HG03565 (cell line): Measurements from ENCODE around the gene MEX3A.
"Not testable (repeated sequence)": the region's sequence is repeated elsewhere in the genome, so short reads cannot be mapped to it uniquely, and the experiment has no call there.

ENCODE experiments used
- ATAC-seq: cut with Tn5 transposase; IDR thresholded peaks from one replicate; pipeline ENCODE4 v1.9.1; 2021; ENCODE audit warnings: mild to moderate bottlenecking, moderate library complexity; ENCODE audit not compliant: unreplicated experiment

The MEX3A gene, protein sequence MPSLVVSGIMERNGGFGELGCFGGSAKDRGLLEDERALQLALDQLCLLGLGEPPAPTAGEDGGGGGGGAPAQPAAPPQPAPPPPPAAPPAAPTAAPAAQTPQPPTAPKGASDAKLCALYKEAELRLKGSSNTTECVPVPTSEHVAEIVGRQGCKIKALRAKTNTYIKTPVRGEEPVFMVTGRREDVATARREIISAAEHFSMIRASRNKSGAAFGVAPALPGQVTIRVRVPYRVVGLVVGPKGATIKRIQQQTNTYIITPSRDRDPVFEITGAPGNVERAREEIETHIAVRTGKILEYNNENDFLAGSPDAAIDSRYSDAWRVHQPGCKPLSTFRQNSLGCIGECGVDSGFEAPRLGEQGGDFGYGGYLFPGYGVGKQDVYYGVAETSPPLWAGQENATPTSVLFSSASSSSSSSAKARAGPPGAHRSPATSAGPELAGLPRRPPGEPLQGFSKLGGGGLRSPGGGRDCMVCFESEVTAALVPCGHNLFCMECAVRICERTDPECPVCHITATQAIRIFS

DNA sequence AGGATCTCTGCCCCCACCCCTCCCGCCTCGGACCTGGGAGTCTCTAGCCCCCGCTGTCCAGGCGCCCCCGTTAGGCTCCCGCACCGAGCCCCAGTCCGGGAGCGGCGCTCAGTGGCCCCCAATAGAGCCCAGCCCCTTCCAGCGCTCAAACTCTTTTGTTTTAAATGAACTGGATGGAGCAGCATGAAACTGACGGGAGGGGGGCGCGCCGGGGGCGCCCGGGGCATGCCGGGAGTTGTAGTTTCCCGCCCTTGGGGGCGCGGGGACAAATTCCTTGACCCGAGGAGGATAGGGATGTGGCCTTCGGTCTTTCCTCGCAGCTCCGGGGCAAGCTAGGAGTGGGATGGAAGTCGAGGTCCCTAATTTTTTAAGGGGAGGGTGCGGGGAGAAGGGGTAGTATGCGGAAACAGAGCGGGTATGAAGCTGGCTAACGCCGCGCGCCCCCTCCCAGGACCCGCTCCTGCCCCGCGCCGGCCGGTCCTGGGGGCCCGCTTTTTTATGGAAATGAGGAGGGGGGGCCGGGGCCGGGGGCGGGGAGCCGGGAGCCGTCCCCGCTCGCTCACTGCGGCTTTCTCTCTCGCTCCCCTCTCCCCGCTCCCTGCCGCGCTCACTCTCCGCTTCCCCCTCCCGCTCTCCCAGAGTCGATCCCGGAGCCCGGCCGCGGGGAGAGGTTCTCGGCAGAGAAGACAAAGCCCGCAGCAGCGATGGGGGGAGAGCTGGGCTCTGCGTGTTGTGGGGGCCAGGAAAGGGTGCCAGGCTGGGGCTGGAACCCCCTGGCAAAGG is at the start of gene MEX3A:
Gene MEX3A, minus strand, starts transcription at position 157 of the 783 bp plus-strand sequence. CDS start 467 bp downstream, outside the sequence.
- ATAC-seq, result no peak

DNA sequence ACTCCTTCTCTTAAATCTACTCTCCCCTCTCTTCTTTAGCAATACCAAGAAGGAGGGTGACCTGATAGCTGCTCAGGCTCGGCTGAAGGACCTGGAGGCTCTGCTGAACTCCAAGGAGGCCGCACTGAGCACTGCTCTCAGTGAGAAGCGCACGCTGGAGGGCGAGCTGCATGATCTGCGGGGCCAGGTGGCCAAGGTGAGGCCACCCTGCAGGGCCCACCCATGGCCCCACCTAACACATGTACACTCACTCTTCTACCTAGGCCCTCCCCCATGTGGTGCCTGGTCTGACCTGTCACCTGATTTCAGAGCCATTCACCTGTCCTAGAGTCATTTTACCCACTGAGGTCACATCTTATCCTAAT is 48.3 kb upstream of the MEX3A start:
- no peak for ATAC-seq

DNA sequence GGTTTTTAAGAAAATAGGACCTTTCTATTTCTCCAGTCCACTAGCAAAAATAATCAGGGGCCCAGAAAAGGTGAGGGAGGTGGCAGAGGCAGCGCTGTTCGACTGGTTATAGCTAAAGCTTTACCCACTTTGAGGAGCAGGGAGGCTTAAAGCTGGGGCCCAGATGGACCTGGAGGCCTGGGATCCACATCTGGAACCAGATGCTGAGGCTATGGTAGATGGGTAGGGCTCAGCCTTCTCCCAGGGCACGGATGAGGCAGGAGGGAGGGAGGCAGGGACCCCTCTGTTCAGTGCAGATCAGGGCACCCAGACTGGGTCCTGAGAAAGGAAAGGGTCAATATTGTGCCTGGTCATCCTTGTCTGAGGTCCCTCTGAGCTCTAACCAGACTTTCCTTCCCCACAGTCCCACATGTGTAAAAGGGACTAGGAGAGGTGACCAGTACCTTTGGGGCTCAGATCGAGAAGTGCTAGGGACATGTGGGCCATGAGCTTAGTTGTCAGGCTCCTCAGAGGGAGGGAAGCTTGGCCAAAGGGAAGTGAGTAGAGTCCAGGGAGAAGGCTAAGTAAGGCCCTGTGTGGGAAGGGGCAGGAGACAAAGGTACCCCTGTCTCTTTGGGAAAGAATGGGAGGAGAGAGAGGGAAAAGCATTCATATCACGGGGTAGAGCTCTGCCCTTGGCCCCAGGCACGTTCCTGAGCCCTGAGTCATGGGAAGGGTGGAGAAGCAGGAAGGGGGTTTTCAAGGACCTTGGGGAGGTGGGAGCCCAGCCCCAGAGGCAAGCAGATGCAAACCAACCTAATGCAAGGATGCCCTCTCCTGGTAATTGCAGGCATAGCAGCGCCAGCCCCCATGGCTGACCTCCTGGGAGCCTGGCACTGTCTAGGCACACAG is 47.7 kb upstream of the MEX3A start:
- no peak for ATAC-seq

DNA sequence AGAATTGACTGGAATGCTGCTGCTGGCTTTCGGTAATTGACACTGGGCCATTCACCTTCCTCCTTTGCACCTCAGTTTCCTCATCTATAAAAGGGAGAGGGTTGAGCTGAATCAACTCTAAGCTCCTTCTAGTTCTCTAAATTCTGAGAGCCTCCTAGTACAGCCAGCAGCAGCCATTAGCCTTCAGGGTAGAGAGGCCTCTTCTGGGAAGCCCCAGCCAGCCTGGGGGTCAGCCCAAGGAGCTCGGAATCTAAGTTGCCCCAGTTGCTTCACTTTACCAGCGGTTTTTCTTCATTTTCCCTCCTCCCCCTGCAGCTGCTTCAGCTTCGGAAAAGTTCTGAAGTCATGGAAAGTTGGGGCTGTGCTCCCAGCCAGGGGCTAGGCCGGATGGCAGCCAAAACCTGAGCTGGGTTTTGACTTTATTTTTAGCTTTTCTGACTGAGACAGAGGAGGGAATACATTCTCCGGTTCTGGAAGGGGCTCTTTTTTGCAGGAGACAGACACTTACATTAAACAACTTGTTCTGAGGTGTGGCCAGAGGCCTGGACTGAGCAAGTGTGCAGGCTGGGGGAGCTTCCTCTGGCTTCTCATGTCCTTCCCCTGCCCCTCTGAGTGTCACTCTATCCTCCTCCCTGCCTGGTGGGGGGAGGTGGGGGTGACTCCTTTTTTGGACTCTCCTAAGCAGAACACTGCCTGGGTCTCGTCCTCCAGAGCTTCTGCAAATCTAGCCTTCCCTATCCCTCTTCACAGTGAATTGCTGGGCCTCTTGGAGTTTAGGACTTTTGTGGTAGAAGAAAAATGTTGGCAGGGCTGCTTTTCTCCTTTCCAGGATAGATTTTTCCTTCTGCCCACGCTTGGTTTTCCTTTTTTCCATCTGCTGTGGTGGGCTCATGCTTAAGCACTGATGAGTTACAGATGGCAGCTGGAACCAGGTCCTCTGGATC is 46.7 kb upstream of the MEX3A start:
- ATAC-seq, result no peak

DNA sequence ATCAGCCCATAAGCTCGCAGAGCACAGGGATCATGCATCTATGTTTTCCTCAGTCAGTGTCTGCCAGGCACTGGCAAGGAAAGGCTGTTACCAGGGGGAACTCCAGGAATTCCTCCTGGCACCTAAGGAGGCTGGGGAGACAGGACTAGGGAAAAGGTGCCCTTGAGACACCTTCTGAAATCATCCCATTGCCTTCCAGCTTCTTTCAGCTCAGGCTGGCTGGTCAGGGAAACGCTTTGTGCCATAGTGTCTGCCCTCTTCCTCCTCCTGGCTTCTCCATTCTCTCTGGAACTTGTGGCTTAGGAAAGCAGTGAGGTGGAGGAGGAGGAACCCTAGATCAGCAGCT is 46.0 kb upstream of the MEX3A start:
- no peak for ATAC-seq

DNA sequence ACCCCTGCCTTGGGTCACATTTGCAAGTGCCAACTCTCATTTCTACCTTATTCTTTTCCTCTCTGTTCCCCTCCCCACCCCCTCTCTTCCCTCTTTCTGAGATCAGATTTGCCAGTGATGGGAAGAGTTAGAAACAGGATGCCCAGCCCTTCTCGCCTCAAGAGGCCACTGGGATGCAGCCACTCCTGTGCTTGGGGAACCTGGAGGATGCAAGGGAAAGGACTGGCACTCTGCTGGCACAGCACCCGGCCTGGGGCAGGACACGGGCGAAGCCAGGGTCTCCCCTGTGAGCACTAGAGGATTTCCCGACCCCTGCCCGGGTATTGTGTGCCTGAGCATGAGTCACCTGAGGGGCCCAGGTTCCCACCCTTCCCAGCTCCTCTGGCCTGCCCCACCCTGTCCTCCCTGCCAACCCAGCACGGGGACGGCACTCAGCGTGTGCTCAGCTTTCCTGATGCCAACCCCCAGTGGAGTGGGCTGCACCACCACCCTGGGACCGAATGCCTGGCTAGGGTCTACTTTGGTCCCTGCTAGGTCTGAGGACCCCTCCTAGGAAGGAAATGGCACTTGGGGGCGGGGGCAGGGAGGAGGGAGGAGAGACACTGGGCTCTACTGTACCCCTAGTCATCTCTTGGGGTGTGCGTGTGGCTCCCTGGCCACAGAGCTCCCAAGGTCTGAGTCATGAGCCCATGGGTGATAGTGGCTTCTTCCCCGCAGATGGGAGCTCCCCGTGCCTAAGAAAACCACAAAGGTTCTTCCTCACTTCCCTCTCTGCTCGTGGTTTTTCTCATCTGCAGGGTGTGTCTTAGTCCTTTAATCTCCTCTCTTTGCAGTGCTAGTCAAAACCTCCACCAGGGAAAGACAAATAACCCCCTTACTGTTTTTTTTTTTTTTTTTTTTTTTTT is 44.6 kb upstream of the MEX3A start:
- ATAC-seq, result peak; percentile 37

DNA sequence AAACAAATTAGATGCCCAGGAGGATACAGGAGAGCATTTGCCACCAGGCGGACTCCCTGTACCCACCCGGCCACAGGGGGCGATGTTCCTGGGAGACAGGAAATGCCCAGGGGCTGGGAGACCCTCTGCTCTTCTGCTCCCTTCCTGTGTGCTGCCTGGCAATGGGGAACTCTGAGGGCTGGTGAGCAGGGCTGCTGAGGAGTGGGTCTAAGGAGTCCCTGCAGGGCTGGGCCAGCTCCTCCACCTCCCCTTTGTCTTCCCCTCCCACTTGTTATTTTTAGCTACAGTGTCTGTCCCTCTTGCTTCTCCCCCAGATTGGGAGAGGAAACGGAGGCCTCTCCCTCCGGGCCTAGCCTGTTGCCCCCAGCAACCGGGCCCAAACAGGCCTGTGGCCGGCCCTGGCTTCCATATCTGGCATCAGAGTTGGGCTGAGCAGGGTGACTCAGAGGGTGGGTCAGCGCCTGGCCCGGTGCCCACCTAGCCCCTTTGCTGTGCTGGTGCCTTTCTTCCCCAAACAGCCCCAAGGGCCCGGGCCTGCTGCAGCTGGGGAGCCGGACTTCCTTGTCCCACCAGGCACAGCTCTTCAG is 43.9 kb upstream of the MEX3A start:
- ATAC-seq, result peak; percentile 30

DNA sequence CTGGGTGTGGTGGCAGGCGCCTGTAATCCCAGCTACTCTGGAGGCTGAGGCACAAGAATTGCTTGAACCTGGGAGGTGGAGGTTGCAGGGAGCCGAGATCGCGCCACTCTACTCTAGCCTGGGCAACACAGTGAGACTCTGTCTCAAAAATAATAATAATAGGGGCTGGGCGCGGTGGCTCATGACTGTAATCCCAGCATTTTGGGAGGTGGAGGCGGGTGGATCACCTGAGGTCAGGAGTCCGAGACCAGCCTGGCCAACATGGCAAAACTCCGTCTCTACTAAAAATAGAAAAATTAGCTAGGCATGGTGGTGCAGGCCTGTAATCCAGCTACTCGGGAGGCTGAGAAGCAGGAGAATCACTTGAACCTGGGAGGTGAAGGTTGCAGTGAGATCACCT is 43.3 kb upstream of the MEX3A start:
- ATAC-seq, result not testable (repeated sequence)

DNA sequence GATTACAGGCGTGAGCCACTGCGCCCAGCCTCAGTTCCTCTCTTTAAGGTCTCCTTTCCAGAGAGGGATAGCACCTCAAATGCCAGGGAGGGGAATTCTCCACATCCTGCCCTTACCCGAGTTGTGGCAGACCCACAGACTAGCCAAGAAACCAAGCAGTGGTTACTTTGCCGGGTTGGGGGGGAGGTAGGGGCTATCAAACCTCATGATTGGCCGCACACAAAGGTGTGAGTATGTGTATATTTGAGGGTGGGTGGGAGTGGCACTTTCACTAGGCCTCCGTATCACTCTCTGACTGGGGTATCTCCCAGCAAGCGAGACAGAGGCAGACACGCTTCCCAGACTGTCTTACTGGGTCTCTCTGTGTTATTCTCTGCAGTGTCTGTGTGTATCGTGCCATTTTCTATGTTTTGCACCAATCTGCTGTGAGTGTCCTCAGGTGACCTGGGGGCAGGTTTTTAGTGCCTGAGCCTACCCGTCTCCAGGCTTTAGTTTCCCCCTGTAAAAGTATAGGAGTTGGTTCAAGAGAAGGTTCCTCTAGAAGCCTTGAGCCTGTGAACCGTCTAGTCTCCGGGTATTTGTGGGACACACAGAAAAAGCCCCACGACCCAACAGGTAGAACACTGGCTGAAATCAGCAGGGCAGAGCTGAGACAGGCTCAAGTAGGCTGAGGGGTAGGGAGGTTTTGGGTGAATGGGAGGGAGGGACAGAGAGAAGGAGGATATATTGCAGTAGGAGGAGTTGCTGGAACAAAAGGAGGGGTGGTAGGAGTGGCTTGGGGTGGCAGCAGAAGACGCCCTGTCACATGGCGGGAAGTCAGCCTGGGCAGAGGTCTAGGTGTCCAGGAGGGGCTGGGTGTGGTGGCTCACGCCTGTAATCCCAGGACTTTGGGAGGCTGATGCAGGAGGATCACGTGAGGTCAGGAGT is 42.6 kb upstream of the MEX3A start:
- ATAC-seq, result no peak

DNA sequence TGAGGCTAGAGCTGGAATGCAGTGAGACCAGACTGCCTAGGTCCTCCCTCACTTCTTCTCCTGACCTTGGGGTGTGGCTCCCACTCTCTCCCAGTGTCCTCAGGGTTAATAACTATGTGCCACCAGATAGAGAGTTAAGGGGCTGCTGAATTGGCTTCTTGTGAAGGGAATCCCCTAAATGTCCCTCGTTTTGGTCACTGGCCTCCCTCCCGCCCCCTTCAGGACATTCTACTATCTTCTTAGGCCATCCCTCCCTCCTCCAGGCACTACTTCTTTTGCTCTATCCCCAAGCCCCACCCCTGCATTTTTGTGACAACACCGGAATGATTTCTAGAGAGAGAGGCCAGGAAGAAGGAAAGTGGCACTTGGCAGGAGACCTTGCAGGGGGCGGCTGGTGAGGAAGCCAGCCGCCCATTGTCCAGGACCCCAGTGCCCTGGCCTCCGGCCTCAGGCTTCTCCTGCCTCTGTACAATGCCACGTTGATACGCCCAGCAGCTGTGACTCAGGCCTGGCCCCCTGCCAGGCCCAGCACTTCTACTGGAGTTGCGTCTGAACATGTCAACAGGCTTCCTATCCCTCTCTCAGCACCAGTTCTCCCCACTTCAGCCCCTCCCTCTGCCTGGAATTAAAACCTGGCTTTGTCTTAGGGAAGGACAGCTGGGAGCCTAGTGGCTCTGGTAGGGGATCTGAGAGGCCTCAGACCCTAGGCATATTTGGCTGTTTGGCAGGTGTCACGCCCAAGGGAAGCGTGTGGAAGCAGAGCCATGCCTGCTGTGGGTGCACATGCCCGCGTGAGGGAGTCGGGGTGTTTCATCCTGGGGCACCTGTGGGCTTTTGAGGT is 41.3 kb upstream of the MEX3A start:
- ATAC-seq, result no peak

DNA sequence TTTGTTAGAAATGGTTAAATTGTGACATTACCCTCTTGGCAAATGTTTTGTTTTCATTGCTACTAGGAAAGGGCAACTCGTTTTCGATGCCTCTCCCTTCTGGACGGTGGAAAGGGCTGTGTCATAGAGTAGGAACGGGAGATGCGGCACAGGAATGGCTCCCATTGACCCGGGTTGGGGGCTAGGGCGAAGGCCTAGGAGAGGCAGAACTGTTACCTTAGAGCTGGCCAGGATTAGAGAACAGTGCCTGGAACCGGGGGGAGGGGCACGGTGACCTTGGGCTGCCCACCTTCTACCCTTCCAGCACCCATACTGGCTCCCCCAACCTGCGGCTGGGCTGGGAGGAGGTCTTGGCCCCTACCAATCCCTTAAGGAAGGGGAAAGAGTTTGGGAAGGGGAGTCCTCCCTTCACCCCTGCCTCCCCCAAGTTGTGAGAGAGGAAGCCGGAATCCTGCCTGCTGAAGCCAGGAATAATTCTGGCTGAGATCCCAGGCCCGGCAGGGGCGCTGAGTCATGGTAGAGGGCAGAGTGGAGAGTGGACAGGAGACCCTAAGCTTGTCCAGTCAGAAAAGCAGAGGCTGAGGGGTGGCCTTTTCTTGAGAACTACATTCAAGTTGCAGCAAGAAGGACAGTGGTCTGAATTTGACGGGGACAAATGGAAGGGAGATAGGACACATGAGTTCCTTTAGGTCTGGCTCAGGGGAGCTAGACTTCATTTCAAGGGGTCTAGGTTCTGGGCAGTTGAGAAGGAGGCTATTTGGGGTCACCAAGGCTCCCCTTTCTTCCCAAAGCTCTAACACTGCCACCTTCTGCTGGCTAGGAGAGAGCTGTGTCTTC is 40.5 kb upstream of the MEX3A start:
- no peak for ATAC-seq

DNA sequence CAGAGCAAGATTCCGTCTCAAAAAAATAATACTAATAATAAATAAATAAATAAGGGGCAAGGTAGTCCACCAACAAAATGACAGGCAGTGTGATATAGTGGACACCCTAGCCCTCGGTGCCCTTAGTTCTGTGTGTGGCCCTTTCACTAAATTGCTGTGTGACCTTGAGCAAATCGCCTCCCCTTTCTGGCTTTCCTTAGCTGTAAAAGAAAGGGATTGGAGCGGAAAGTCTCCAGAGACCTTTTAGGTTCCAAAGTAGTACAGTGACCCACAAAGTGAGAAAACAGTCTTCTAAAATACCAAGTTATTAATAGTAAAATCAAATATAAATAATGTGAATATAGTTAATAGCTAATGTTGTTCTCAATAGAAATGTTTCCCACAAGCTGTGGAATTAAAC is 39.8 kb upstream of the MEX3A start:
- ATAC-seq, result no peak

DNA sequence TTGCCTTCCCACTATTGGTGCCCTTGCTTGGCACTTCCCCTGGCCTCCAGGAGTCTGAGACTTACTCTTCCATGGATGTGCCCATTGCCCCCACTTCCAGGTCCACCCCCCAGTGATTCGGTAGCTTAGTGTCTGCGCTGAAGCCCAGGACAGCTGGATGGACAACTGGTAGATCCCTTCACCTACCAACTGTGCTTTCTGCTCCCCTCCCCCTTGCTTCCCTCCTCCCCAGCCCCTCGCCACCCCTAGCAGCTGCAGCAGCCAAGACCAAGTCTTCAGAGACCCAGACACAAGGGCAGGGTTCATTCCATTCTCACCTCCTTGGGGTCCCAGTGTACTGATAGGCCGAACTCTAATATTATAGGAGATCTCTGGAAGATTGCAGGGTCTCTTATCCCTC is 39.2 kb upstream of the MEX3A start:
- no peak for ATAC-seq

DNA sequence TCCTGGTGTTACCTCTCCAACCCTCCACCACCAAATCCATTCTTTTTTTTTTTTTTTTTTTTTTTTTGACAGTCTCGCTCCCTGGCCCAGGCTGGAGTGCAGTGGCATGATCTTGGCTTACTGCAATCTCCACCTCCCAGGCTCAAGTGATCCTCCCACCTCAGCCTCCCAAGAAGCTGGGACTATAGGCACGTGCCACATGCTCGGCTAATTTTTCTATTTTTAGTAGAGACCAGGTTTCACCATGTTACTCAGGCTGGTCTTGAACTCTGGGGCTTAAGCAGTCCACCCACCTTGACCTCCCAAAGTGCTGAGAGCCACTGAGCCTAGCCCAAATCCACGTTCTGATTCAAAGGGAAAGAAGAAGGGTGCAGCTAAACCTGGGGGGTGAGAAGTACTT is 38.7 kb upstream of the MEX3A start:
- not testable (repeated sequence) for ATAC-seq

DNA sequence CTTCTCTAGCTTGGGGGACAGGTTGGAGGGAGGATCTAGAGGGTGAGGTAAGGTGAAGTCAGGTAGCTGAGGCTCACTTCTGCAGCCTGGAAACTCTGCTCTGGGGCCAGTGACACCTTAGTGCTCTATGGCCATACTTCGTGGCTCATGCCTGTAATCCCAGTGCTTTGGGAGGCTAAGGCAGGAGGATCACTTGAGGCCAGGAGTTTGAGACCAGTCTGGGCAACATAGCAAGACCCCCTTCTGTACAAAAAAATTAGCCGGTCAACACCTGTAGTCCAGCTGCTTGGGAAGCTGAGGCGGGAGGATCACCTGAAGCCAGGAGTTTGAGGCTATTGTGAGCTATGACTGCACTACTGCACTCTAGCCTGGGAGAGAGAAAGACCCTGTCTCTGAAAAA is 38.1 kb upstream of the MEX3A start:
- ATAC-seq, result no peak
